A549 treated with RU486 at 1 μM for 4 hours (cell line): ENCODE measurements around the gene MRPL10. TPM values are rescaled to one million over a fixed set of nuclear protein-coding genes. Genes with fewer than 3 reads are reported as not detected.

Experiments
- total RNA-seq: library from RNA; stranded (reverse); fragments of 200-300 nt; extraction: Qiagen RNA extraction; gene quantifications from 5 replicates; pipeline ENCODE4 v1.2.3, GENCODE V29; 2022; ENCODE audit warnings: low read depth

The MRPL10 gene
- total RNA-seq: 87.4 to 119 TPM (median 92.5 TPM) in 5 replicates

GRCh38 chr17:47831003-47831933 is at the start of gene MRPL10, which contains the start of gene LRRC46:
Gene MRPL10, minus strand, starts transcription at chr17:47831541. Its CDS starts 30 bp downstream, at chr17:47831511.
Gene LRRC46, plus strand, starts transcription at chr17:47831670. Its CDS starts 320 bp downstream, at chr17:47831990.

GRCh38 chr17:47850692-47851573 is 19.6 kb upstream of the MRPL10 start, which contains the start of gene SP6:
Gene SP6, minus strand, starts transcription at chr17:47851163. Its CDS starts 2,734 bp downstream, at chr17:47848429.

GRCh38 chr17:47840742-47841487 is 9.6 kb upstream of the MRPL10 start, which contains the start of gene SCRN2:
Gene SCRN2, minus strand, starts transcription at chr17:47841273. Its CDS starts 430 bp downstream, at chr17:47840843.

GRCh38 chr17:47821424-47822391 is 9.6 kb downstream of the MRPL10 start, which contains the start of gene OSBPL7:
Gene OSBPL7, minus strand, starts transcription at chr17:47821794. Its CDS starts 1,516 bp downstream, at chr17:47820278.

Other genes with a start within 250 kb of the MRPL10 start
- gene KPNB1, start 181.6 kb downstream of the MRPL10 start, total RNA-seq: 291 to 430 TPM (median 304 TPM) in 5 replicates
- gene TBKBP1, start 137.4 kb downstream of the MRPL10 start, total RNA-seq: 3.7 to 7.0 TPM (median 6.2 TPM) in 5 replicates
- 0.10 TPM in 2 of 5 replicates, not detected in the others for gene TBX21, start 98.3 kb downstream of the MRPL10 start, total RNA-seq
- 7.5 to 11.0 TPM (median 9.1 TPM) in 5 replicates for gene OSBPL7, start 9.7 kb downstream of the MRPL10 start, total RNA-seq
- 2.8 to 4.8 TPM (median 3.4 TPM) in 5 replicates for gene LRRC46, start 129 bp upstream of the MRPL10 start, total RNA-seq
- gene SCRN2, start 9.7 kb upstream of the MRPL10 start, total RNA-seq: 28.7 to 40.0 TPM (median 33.7 TPM) in 5 replicates
- gene SP6, start 19.6 kb upstream of the MRPL10 start, total RNA-seq: 2.5 to 3.1 TPM (median 3.0 TPM) in 5 replicates
- 15.7 to 18.9 TPM (median 18.4 TPM) in 5 replicates for gene SP2, start 64.7 kb upstream of the MRPL10 start, total RNA-seq
- 18.7 to 21.1 TPM (median 20.3 TPM) in 5 replicates for gene PNPO, start 110.0 kb upstream of the MRPL10 start, total RNA-seq
- gene PRR15L, start 126.3 kb upstream of the MRPL10 start, total RNA-seq: 0.08 to 0.33 TPM (median 0.12 TPM) in 5 replicates
- gene CDK5RAP3, start 139.6 kb upstream of the MRPL10 start, total RNA-seq: 90.4 to 113 TPM (median 99.0 TPM) in 5 replicates
- 12.3 to 21.4 TPM (median 15.6 TPM) in 5 replicates for gene COPZ2, start 206.3 kb upstream of the MRPL10 start, total RNA-seq
- 95.1 to 114 TPM (median 108 TPM) in 5 replicates for gene NFE2L1, start 216.8 kb upstream of the MRPL10 start, total RNA-seq